ENCODE results near the gene MRPL52.
A peak's percentile ranks its signal among the peaks of the same experiment; 100 is the strongest.

MRPL52 gene

DNA sequence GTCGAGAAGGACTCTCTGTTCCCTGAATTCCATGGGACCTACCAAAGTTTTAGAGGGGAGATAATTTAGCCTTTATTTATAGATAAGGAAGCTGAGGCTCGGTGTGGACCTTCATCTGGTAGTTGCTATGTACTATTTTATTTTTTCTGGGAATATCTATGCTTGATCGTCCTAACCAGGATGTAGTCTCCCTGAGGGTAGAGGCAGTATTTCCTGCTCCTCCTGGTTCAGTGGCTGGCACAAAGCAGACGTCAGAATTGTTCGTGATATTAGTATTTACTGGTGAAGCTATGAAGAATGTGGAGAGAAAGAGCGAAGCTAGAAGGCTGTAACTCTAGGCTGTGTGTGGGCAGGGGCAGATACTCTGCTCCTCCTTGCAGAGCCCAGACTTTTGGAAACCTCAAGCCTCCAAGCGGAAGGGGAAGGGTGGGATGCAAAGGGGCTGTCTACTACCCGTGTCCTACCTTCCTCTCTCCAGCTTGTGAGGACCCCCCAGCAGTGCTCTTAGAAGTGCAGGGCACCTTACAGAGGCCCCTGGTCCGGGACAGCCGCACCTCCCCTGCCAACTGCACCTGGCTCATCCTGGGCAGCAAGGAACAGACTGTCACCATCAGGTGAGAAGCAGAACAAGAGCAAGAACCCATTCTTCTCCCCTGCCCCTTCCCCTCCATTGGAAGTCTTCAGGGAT, 43.3 kb downstream of the MRPL52 start:
- TF ChIP-seq YY1 (IDR thresholded peaks at IDR 0.05; ENCODE audit: insufficient read depth, insufficient read length) (no peak), ZNF274 (IDR thresholded peaks at IDR 0.05; ENCODE audit: low read depth, low read length) (no peak), SUZ12 (IDR thresholded peaks at IDR 0.05; ENCODE audit: extremely low read depth, insufficient read depth, insufficient read length) (no peak)

DNA sequence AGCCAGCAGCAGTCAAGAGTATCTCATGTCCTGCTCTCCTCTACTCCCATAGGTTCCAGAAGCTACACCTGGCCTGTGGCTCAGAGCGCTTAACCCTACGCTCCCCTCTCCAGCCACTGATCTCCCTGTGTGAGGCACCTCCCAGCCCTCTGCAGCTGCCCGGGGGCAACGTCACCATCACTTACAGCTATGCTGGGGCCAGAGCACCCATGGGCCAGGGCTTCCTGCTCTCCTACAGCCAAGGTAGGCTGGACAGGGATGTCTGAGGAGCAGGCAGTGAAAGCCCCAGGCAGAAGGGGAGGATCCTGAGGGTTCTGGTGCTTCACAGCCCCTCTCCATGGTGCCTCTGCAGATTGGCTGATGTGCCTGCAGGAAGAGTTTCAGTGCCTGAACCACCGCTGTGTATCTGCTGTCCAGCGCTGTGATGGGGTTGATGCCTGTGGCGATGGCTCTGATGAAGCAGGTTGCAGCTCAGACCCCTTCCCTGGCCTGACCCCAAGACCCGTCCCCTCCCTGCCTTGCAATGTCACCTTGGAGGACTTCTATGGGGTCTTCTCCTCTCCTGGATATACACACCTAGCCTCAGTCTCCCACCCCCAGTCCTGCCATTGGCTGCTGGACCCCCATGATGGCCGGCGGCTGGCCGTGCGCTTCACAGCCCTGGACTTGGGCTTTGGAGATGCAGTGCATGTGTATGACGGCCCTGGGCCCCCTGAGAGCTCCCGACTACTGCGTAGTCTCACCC, 45.5 kb downstream of the MRPL52 start:
- no peak for DNase-seq (ENCODE audit: low read depth, low spot score)
- TF ChIP-seq SUZ12 (IDR thresholded peaks at IDR 0.05; ENCODE audit: extremely low read depth, insufficient read depth, insufficient read length): no peak
- TF ChIP-seq YY1 (IDR thresholded peaks at IDR 0.05; ENCODE audit: insufficient read depth, insufficient read length): no peak
- no peak for TF ChIP-seq ZNF274 (IDR thresholded peaks at IDR 0.05; ENCODE audit: low read depth, low read length)
- H3K9ac ChIP-seq (ENCODE audit: insufficient read length, low read depth): no peak overlapping the region
- H3K27me3 ChIP-seq (ENCODE audit: insufficient read depth, insufficient read length): no peaks in the 10 kb centered on the region
- peaks cover 30% of the 10 kb centered on the region for H3K36me3 ChIP-seq (ENCODE audit: insufficient read depth, insufficient read length, low read length)
- H3K4me1 ChIP-seq (ENCODE audit: insufficient read depth, insufficient read length): no peaks in the 10 kb centered on the region
- no peak overlapping the region for H3K4me3 ChIP-seq (ENCODE audit: insufficient read length, low read depth)
- no peaks in the 10 kb centered on the region for H3K9me3 ChIP-seq (ENCODE audit: insufficient read depth, low read length)

More for the DNA sequence above, 43.3 kb downstream of the MRPL52 start:
- peak overlapping the region; percentile 76 for H3K4me3 ChIP-seq (ENCODE audit: insufficient read length, low read depth)
- H3K9me3 ChIP-seq (ENCODE audit: insufficient read depth, low read length): no peaks in the 10 kb centered on the region
- peaks cover 28% of the 10 kb centered on the region for H3K36me3 ChIP-seq (ENCODE audit: insufficient read depth, insufficient read length, low read length)
- H3K9ac ChIP-seq (ENCODE audit: insufficient read length, low read depth): peak overlapping the region; percentile 5
- DNase-seq (ENCODE audit: low read depth, low spot score): no peak
- H3K4me1 ChIP-seq (ENCODE audit: insufficient read depth, insufficient read length): no peaks in the 10 kb centered on the region
- no peaks in the 10 kb centered on the region for H3K27me3 ChIP-seq (ENCODE audit: insufficient read depth, insufficient read length)

DNA sequence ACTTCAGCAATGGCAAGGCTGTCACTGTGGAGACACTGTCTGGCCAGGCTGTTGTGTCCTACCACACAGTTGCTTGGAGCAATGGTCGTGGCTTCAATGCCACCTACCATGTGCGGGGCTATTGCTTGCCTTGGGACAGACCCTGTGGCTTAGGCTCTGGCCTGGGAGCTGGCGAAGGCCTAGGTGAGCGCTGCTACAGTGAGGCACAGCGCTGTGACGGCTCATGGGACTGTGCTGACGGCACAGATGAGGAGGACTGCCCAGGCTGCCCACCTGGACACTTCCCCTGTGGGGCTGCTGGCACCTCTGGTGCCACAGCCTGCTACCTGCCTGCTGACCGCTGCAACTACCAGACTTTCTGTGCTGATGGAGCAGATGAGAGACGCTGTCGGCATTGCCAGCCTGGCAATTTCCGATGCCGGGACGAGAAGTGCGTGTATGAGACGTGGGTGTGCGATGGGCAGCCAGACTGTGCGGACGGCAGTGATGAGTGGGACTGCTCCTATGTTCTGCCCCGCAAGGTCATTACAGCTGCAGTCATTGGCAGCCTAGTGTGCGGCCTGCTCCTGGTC, 46.1 kb downstream of the MRPL52 start:
- Histone ChIP-seq H3K9me3 (ENCODE audit: insufficient read depth, low read length) (no peaks in the 10 kb centered on the region), H3K4me1 (ENCODE audit: insufficient read depth, insufficient read length) (no peaks in the 10 kb centered on the region), H3K27me3 (ENCODE audit: insufficient read depth, insufficient read length) (no peaks in the 10 kb centered on the region), H3K4me3 (ENCODE audit: insufficient read length, low read depth) (no peak overlapping the region), H3K36me3 (ENCODE audit: insufficient read depth, insufficient read length, low read length) (peaks cover 30% of the 10 kb centered on the region), H3K9ac (ENCODE audit: insufficient read length, low read depth) (no peak overlapping the region)
- no peak for DNase-seq (ENCODE audit: low read depth, low spot score)
- TF ChIP-seq ZNF274 (IDR thresholded peaks at IDR 0.05; ENCODE audit: low read depth, low read length): no peak
- no peak for TF ChIP-seq SUZ12 (IDR thresholded peaks at IDR 0.05; ENCODE audit: extremely low read depth, insufficient read depth, insufficient read length)
- no peak for TF ChIP-seq YY1 (IDR thresholded peaks at IDR 0.05; ENCODE audit: insufficient read depth, insufficient read length)

DNA sequence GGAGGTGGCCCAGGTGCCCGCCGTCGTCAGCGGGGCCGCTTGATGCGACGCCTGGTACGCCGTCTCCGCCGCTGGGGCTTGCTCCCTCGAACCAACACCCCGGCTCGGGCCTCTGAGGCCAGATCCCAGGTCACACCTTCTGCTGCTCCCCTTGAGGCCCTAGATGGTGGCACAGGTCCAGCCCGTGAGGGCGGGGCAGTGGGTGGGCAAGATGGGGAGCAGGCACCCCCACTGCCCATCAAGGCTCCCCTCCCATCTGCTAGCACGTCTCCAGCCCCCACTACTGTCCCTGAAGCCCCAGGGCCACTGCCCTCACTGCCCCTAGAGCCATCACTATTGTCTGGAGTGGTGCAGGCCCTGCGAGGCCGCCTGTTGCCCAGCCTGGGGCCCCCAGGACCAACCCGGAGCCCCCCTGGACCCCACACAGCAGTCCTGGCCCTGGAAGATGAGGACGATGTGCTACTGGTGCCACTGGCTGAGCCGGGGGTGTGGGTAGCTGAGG, 47.4 kb downstream of the MRPL52 start:
- TF ChIP-seq YY1 (IDR thresholded peaks at IDR 0.05; ENCODE audit: insufficient read depth, insufficient read length) (no peak), SUZ12 (IDR thresholded peaks at IDR 0.05; ENCODE audit: extremely low read depth, insufficient read depth, insufficient read length) (no peak), ZNF274 (IDR thresholded peaks at IDR 0.05; ENCODE audit: low read depth, low read length) (no peak)
- peaks cover 30% of the 10 kb centered on the region for H3K36me3 ChIP-seq (ENCODE audit: insufficient read depth, insufficient read length, low read length)
- no peak for DNase-seq (ENCODE audit: low read depth, low spot score)

DNA sequence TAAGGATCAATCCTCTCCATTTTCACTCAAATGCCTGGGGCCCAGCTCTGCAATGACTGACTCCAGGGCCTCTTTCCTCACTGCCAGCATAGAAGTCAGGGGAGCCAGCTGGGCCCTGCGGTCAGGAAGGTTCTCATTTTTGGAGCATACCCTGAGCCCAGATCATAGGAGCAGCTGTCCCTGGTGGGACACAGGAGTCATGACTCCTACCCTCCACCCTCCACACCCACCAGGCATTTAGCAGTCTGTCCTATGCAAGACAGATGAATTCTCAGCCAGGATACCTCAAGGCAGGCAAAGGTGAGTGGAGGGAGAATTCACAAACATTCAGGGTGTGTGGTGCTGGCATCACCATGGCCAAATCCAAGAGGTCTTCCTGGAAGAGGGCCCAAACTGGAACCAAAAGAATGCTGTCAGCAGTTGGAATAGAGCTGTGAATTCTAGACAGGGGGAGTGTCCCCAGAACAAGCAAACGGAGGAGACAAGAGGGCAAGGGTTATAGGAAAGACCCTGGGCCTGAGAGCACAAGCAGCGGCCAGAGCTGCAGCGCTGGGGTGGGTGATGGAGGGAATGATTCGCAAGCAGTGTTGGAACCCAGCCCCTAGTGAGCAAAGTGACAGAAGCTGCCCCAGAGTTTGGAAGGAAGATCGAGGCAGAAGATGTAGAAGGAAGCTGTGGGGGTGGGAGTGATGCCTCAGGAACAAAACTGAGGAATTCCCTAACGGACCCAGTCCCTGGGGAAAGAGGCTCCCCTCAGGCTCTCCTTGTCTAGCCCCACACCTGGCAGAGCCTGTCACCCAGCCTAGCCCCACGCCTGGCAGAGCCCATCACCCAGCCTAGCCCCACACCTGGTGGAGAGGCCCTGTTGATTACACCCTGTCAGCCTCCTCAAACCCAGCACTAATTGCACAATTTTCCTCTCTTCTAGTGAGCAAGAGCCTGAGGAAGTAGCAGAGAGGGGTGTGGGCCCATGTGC, 48.9 kb downstream of the MRPL52 start:
- Histone ChIP-seq H3K9ac (ENCODE audit: insufficient read length, low read depth) (no peak overlapping the region), H3K4me3 (ENCODE audit: insufficient read length, low read depth) (no peak overlapping the region), H3K36me3 (ENCODE audit: insufficient read depth, insufficient read length, low read length) (peaks cover 30% of the 10 kb centered on the region), H3K9me3 (ENCODE audit: insufficient read depth, low read length) (no peaks in the 10 kb centered on the region), H3K4me1 (ENCODE audit: insufficient read depth, insufficient read length) (peaks cover 11% of the 10 kb centered on the region), H3K27me3 (ENCODE audit: insufficient read depth, insufficient read length) (no peaks in the 10 kb centered on the region)
- no peak for DNase-seq (ENCODE audit: low read depth, low spot score)
- no peak for TF ChIP-seq ZNF274 (IDR thresholded peaks at IDR 0.05; ENCODE audit: low read depth, low read length)
- TF ChIP-seq YY1 (IDR thresholded peaks at IDR 0.05; ENCODE audit: insufficient read depth, insufficient read length): no peak
- TF ChIP-seq SUZ12 (IDR thresholded peaks at IDR 0.05; ENCODE audit: extremely low read depth, insufficient read depth, insufficient read length): no peak

More for the DNA sequence above, 47.4 kb downstream of the MRPL52 start:
- no peaks in the 10 kb centered on the region for H3K27me3 ChIP-seq (ENCODE audit: insufficient read depth, insufficient read length)
- no peak overlapping the region for H3K9ac ChIP-seq (ENCODE audit: insufficient read length, low read depth)
- no peak overlapping the region for H3K4me3 ChIP-seq (ENCODE audit: insufficient read length, low read depth)
- no peaks in the 10 kb centered on the region for H3K9me3 ChIP-seq (ENCODE audit: insufficient read depth, low read length)
- peaks cover under 1% of the 10 kb centered on the region for H3K4me1 ChIP-seq (ENCODE audit: insufficient read depth, insufficient read length)

DNA sequence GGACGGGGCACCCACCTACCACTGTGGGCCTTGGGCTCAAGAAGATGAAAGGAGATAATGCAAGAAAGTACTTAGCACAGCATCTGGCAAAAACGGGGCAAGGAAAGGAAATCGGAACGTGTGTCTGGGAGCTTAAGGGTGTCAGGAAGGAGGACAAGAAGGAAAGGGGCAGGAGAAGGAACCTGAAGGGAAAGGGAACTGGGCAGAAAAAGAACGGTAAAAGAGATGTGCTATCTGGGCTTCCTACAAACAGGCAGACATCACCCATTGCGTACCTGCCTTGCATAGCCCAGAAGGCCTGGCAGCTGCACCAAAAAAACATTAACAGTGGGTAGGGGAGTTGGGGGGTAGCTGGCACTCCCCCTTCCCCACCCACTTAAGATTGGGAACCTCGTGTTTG, 52.4 kb downstream of the MRPL52 start:
- Histone ChIP-seq H3K9me3 (ENCODE audit: insufficient read depth, low read length) (no peaks in the 10 kb centered on the region), H3K36me3 (ENCODE audit: insufficient read depth, insufficient read length, low read length) (peaks cover 7% of the 10 kb centered on the region), H3K4me3 (ENCODE audit: insufficient read length, low read depth) (no peak overlapping the region), H3K9ac (ENCODE audit: insufficient read length, low read depth) (peak overlapping the region; percentile 56), H3K27me3 (ENCODE audit: insufficient read depth, insufficient read length) (peaks cover 22% of the 10 kb centered on the region), H3K4me1 (ENCODE audit: insufficient read depth, insufficient read length) (peaks cover 28% of the 10 kb centered on the region)
- no peak for DNase-seq (ENCODE audit: low read depth, low spot score)
- TF ChIP-seq YY1 (IDR thresholded peaks at IDR 0.05; ENCODE audit: insufficient read depth, insufficient read length): no peak
- TF ChIP-seq SUZ12 (IDR thresholded peaks at IDR 0.05; ENCODE audit: extremely low read depth, insufficient read depth, insufficient read length): no peak
- TF ChIP-seq ZNF274 (IDR thresholded peaks at IDR 0.05; ENCODE audit: low read depth, low read length): no peak
